Natural killer cell (primary cell): ENCODE results near the gene MTERF1. TPM values are rescaled to one million over a fixed set of nuclear protein-coding genes. Genes with fewer than 3 reads are reported as not detected.

ENCODE experiments used
- ATAC-seq, 3 donors: fragments of 150-1000 bp in 2 of 3; fragments of 200-7000 bp in 1 of 3; cut with Tn5 transposase; 1 replicate in 1 of 3; 2 replicates in 2 of 3; pipeline ENCODE4 v1.10.0; 2021; ENCODE audit warnings: mild to moderate bottlenecking in 2 of 3, moderate library complexity in 2 of 3
- DNase-seq, 2 donors: peaks; one replicate each; pipeline versions ENCODE4 v3.0.0 to v3.0.0-alpha.2; 2013 to 2021; ENCODE audit warnings: mixed read lengths in 1 of 2
- H3K27ac ChIP-seq: one replicate; pipeline ENCODE4 v1.5.1; 2013; ENCODE audit warnings: mild to moderate bottlenecking, low read length
- H3K27me3 ChIP-seq: one replicate; pipeline ENCODE4 v1.6.1; 2013; ENCODE audit warnings: low read length; ENCODE audit not compliant: control insufficient read depth, insufficient read depth
- H3K36me3 ChIP-seq: one replicate; pipeline ENCODE4 v1.6.1; 2013; ENCODE audit warnings: low read length; ENCODE audit not compliant: control insufficient read depth, insufficient read depth
- H3K4me1 ChIP-seq: one replicate; pipeline ENCODE4 v1.6.1; 2013; ENCODE audit warnings: low read length; ENCODE audit not compliant: control insufficient read depth, insufficient read depth
- H3K4me3 ChIP-seq: one replicate; pipeline ENCODE4 v1.5.1; 2013; ENCODE audit warnings: low read length
- H3K9me3 ChIP-seq: one replicate; pipeline ENCODE4 v1.6.1; 2013; ENCODE audit warnings: low read length; ENCODE audit not compliant: control insufficient read depth, insufficient read depth
- H3K27ac Mint-ChIP-seq, 2 donors: one replicate each; pipeline ENCODE4 v1.8.0; 2022; ENCODE audit warnings: mild to moderate bottlenecking in 2 of 2, mixed read lengths in 2 of 2, moderate library complexity in 1 of 2
- H3K27me3 Mint-ChIP-seq, 2 donors: one replicate each; pipeline ENCODE4 v1.8.0; 2022; ENCODE audit warnings: low read depth in 2 of 2, mixed read lengths in 2 of 2
- H3K36me3 Mint-ChIP-seq: one replicate; pipeline ENCODE4 v1.8.0; 2022; ENCODE audit warnings: mixed read lengths
- H3K4me1 Mint-ChIP-seq, 2 donors: one replicate each; pipeline ENCODE4 v1.8.0; 2022; ENCODE audit warnings: mixed read lengths in 2 of 2
- H3K4me3 Mint-ChIP-seq: one replicate; pipeline ENCODE4 v1.8.0; 2022; ENCODE audit warnings: mild to moderate bottlenecking, moderate library complexity, mixed read lengths
- H3K9me3 Mint-ChIP-seq, 2 donors: one replicate each; pipeline ENCODE4 v1.8.0; 2022; ENCODE audit warnings: mixed read lengths in 2 of 2
- WGBS: methylation state at CpG from one replicate; pipeline ENCODE4 v1.1.7; 2013; ENCODE audit warnings: missing lambda C conversion rate; ENCODE audit not compliant: insufficient coverage; 5-methylcytosine and 5-hydroxymethylcytosine counted together
- intact Hi-C: fragments of 100-400 bp; cut with micrococcal nuclease; formaldehyde crosslinking; loops from one replicate; pipeline ENCODE4 v1.14.2; 2022
- total RNA-seq, 4 donors: library from RNA; stranded (reverse); fragments of 120-200 nt in 1 of 4; gene quantifications; one replicate each; pipeline versions ENCODE4 v1.2.3 to v1.2.4, GENCODE V29; 2013 to 2022
- TF ChIP-seq, protein P1 (sequence below): fragments of 200-600 bp; IDR thresholded peaks from one replicate; pipeline ENCODE4 v1.8.0; 2022; ENCODE audit warnings: antibody characterized with exemption

MTERF1 gene
- total RNA-seq, 3 donors from 2014 or later (not counting 1 experiment from before 2014, with no cell fraction given): 15.7 to 20.0 (median 19.0) TPM

DNA sequence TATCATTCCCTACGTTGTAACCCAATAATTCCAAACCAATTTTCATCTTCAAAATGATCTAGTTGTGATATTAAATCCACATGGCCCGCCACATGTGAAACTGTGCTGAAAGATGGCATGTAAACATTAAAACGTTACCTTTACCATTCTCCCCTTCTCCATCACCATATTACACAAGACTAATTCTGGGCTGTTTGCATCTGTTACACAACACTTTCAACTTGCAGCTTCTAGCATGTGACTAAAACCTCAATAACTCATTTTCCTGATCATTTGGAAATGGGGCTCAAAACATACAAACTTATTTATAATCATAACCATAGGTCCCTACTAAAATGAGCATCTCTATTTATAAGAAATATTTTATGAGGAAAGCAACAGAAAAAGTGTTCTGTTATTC lies 4.7 kb downstream of the MTERF1 start:
- intact Hi-C loops: no loop called here
- H3K4me3 Mint-ChIP-seq: no peak overlapping the region
- DNase-seq (no peak), ATAC-seq (no peak)
- H3K9me3 ChIP-seq: no peaks in the 10 kb centered on the region
- H3K27ac ChIP-seq: no peak overlapping the region
- no peak overlapping the region for H3K4me3 ChIP-seq
- H3K27ac Mint-ChIP-seq: peak overlapping the region in 1 of 2 donors; percentile 7
- H3K36me3 Mint-ChIP-seq: peaks cover 6% of the 10 kb centered on the region
- H3K4me1 ChIP-seq: peaks cover 9% of the 10 kb centered on the region
- 84% methylated on average over 3 of the region's 3 CpGs for WGBS
- TF ChIP-seq, protein P1, sequence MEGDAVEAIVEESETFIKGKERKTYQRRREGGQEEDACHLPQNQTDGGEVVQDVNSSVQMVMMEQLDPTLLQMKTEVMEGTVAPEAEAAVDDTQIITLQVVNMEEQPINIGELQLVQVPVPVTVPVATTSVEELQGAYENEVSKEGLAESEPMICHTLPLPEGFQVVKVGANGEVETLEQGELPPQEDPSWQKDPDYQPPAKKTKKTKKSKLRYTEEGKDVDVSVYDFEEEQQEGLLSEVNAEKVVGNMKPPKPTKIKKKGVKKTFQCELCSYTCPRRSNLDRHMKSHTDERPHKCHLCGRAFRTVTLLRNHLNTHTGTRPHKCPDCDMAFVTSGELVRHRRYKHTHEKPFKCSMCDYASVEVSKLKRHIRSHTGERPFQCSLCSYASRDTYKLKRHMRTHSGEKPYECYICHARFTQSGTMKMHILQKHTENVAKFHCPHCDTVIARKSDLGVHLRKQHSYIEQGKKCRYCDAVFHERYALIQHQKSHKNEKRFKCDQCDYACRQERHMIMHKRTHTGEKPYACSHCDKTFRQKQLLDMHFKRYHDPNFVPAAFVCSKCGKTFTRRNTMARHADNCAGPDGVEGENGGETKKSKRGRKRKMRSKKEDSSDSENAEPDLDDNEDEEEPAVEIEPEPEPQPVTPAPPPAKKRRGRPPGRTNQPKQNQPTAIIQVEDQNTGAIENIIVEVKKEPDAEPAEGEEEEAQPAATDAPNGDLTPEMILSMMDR: no peak
- H3K27me3 Mint-ChIP-seq: no peaks in the 10 kb centered on the region
- H3K36me3 ChIP-seq: peaks cover 35% of the 10 kb centered on the region
- no peaks in the 10 kb centered on the region for H3K9me3 Mint-ChIP-seq
- H3K4me1 Mint-ChIP-seq: peaks cover 35 to 37% of the 10 kb centered on the region in 2 donors
- no peaks in the 10 kb centered on the region for H3K27me3 ChIP-seq

DNA sequence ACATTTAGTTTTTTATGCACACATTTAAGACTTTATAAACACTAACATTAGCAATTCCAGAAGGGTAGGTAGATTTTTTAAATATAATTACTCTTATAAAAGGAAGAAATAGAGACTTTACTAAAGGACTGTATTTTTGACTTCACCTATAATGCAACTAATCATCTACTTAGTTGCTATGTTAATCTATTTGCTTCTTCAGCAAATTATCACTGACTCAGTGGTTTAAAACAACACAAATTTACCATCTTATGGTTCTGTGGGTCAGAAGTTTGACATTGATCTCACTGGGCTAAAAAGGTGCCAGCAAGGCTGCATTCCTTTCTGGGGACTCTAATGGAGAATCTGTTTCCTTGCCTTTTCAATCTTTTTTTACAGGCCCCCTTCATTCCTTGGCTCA lies 7.6 kb downstream of the MTERF1 start:
- Mint-ChIP-seq H3K9me3 (no peaks in the 10 kb centered on the region), H3K27me3 (no peaks in the 10 kb centered on the region), H3K36me3 (peaks cover 6% of the 10 kb centered on the region), H3K27ac (peak overlapping the region in 1 of 2 donors; percentile 9), H3K4me3 (no peak overlapping the region), H3K4me1 (peaks cover 15 to 16% of the 10 kb centered on the region in 2 donors)
- DNase-seq (no peak), ATAC-seq (no peak)
- Histone ChIP-seq H3K27ac (no peak overlapping the region), H3K9me3 (no peaks in the 10 kb centered on the region), H3K27me3 (no peaks in the 10 kb centered on the region), H3K4me1 (no peaks in the 10 kb centered on the region), H3K36me3 (peaks cover 35% of the 10 kb centered on the region), H3K4me3 (no peak overlapping the region)
- TF ChIP-seq, protein P1: no peak
- intact Hi-C loops: no loop called here

DNA sequence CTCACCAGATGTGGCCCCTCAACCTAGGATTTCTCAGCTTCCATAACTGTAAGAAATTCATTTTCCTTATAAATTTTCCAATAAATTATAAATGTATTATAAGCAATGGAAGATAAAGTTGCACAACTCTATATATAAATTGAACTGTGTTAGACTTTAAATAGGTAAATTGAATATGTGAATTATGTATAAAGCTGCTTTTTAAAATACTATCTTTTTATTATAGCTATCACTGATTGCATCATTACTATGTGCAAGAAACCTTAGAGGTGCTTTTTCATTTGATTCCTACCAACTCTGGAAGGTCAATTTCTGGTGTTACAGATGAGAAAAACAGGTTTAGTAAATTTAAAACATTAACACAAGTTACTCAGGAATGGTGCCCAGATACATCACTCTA lies 8.4 kb downstream of the MTERF1 start:
- no peaks in the 10 kb centered on the region for H3K27me3 Mint-ChIP-seq
- peaks cover 7 to 9% of the 10 kb centered on the region in 2 donors for H3K4me1 Mint-ChIP-seq
- no peak overlapping the region for H3K4me3 ChIP-seq
- TF ChIP-seq, protein P1: no peak
- H3K9me3 ChIP-seq: no peaks in the 10 kb centered on the region
- H3K4me3 Mint-ChIP-seq: no peak overlapping the region
- H3K9me3 Mint-ChIP-seq: no peaks in the 10 kb centered on the region
- no peak overlapping the region for H3K27ac Mint-ChIP-seq
- no peak for DNase-seq
- no peak overlapping the region for H3K27ac ChIP-seq
- H3K36me3 Mint-ChIP-seq: peaks cover 6% of the 10 kb centered on the region
- H3K4me1 ChIP-seq: no peaks in the 10 kb centered on the region
- peaks cover 33% of the 10 kb centered on the region for H3K36me3 ChIP-seq
- no peaks in the 10 kb centered on the region for H3K27me3 ChIP-seq
- intact Hi-C loops: no loop called here
- ATAC-seq: no peak

DNA sequence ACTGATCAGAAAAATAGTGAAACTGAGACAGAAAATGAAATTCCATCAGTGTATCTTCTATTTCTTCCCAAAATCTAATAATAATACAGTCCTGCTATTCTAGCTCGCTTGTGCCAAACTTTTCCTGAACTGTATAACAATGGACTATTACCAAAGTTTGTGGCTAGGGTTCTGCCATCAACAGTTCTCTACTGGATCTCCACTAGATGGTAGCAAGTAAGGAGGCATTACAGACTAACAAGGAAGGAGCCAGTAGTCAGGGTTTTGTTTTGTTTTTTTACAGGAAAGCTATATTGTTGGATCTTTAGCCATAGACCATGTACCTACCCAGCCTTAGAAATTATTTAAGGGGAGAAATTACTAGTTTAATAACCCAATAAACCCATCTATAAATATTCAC lies 10.8 kb downstream of the MTERF1 start:
- Mint-ChIP-seq H3K27me3 (no peaks in the 10 kb centered on the region), H3K27ac (no peak overlapping the region), H3K4me3 (no peak overlapping the region), H3K9me3 (no peaks in the 10 kb centered on the region), H3K4me1 (peaks cover 0 to 3% of the 10 kb centered on the region in 2 donors), H3K36me3 (no peaks in the 10 kb centered on the region)
- WGBS: 100% methylated on average over 1 of the region's 1 CpG
- H3K9me3 ChIP-seq: no peaks in the 10 kb centered on the region
- TF ChIP-seq, protein P1: no peak
- no peak overlapping the region for H3K4me3 ChIP-seq
- no peaks in the 10 kb centered on the region for H3K27me3 ChIP-seq
- no peak overlapping the region for H3K27ac ChIP-seq
- peaks cover 25% of the 10 kb centered on the region for H3K36me3 ChIP-seq
- H3K4me1 ChIP-seq: no peaks in the 10 kb centered on the region
- no peak for ATAC-seq
- no peak for DNase-seq
- intact Hi-C loops: no loop called here
